ENCODE results near the gene GABARAP.

GRCh38 chr17:7253082-7253481 lies 10.8 kb upstream of the GABARAP start:
- TF ChIP-seq, protein P1, sequence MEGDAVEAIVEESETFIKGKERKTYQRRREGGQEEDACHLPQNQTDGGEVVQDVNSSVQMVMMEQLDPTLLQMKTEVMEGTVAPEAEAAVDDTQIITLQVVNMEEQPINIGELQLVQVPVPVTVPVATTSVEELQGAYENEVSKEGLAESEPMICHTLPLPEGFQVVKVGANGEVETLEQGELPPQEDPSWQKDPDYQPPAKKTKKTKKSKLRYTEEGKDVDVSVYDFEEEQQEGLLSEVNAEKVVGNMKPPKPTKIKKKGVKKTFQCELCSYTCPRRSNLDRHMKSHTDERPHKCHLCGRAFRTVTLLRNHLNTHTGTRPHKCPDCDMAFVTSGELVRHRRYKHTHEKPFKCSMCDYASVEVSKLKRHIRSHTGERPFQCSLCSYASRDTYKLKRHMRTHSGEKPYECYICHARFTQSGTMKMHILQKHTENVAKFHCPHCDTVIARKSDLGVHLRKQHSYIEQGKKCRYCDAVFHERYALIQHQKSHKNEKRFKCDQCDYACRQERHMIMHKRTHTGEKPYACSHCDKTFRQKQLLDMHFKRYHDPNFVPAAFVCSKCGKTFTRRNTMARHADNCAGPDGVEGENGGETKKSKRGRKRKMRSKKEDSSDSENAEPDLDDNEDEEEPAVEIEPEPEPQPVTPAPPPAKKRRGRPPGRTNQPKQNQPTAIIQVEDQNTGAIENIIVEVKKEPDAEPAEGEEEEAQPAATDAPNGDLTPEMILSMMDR (tag by site-specific recombination; IDR thresholded peaks at IDR 0.05): no peak
- no peak for TF ChIP-seq ZNF707 (tag by site-specific recombination; IDR thresholded peaks at IDR 0.05)
